NT2/D1 (cell line): ENCODE measurements around the gene TRAPPC2.

ENCODE experiments used
- SUZ12 ChIP-seq: IDR thresholded peaks from 2 replicates; pipeline ENCODE4 v1.6.1; 2011; ENCODE audit not compliant: insufficient read length, insufficient read depth; ENCODE audit errors: extremely low read depth
- YY1 ChIP-seq: IDR thresholded peaks from 2 replicates; pipeline ENCODE4 v1.6.1; 2011; ENCODE audit not compliant: insufficient read length, insufficient read depth
- ZNF274 ChIP-seq: IDR thresholded peaks from 2 replicates; pipeline ENCODE4 v1.6.1; 2011; ENCODE audit warnings: mild to moderate bottlenecking, low read depth, low read length

- no peak for TF ChIP-seq ZNF274
- no peak for TF ChIP-seq SUZ12
- no peak for TF ChIP-seq YY1
Measured at GRCh38 chrX:13721819-13722519, 12.5 kb downstream of the TRAPPC2 start.
